HuH-7.5 (cell line): Measurements from ENCODE around the gene NME4.
"Not testable (repeated sequence)": the region's sequence is repeated elsewhere in the genome, so short reads cannot be mapped to it uniquely, and the experiment has no call there.

Experiments used
- DNase-seq: peaks from one replicate; pipeline ENCODE4 v3.0.0; 2011; ENCODE audit warnings: low spot score

The NME4 gene

DNA sequence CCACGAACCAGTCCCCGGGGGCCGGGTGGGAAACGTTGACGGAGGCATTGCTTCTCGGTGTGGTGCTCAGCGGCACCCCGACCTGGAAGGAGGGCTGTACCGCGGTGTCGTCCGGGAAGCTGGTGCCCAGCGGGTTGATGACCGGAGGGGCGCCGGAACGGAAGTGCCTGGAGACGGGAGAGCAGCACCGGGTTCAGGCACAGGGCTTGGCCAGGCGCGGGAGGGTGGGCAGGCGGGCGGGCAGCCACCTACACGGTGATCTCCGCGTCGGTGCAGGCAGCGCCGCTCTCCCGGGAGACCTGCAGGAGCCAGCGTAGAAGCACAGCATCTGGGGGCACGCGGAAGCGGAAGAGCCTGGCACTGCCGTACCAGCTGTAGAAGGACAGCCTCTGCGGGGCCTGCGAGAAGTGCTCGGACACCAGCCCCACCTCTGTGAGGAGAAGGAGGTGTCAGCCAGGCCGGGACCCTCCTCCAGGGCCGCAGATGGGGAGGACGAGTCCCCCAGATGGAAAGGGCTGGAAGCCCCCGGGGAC lies 19.5 kb upstream of the NME4 start:
- no peak for DNase-seq

GRCh38 chr16:378113-378820 lies 18.7 kb upstream of the NME4 start:
- not testable (repeated sequence) for DNase-seq

GRCh38 chr16:378821-379182 lies 18.2 kb upstream of the NME4 start:
- no peak for DNase-seq

- DNase-seq, result no peak
These were observed 17.6 kb upstream of the NME4 start for GRCh38 chr16:379183-379960.

- no peak for DNase-seq
These were observed 16.8 kb upstream of the NME4 start for GRCh38 chr16:379961-380761.

DNA sequence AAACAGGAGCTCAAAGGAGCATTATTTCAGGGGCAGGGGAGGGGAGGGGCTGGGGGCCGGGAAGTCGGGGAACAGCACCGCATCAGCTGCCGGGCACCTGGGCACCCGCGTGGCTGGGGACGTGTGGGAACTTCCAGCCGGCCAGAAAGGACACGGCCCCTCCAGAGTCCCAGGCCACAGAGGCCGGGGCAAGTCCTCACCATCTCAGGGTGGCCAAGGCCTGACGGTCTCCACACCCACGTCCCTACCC lies 16.3 kb upstream of the NME4 start:
- DNase-seq, result no peak

- DNase-seq, result no peak
These were observed 15.8 kb upstream of the NME4 start for GRCh38 chr16:381012-381788.

GRCh38 chr16:381789-382717 lies 14.9 kb upstream of the NME4 start, which contains the start of gene PGAP6:
Gene PGAP6 (minus strand): TSS chr16:381978. CDS start chr16:381821, 157 bp downstream.
- peak; percentile 81 for DNase-seq

GRCh38 chr16:383326-384051 lies 13.5 kb upstream of the NME4 start:
- no peak for DNase-seq

DNA sequence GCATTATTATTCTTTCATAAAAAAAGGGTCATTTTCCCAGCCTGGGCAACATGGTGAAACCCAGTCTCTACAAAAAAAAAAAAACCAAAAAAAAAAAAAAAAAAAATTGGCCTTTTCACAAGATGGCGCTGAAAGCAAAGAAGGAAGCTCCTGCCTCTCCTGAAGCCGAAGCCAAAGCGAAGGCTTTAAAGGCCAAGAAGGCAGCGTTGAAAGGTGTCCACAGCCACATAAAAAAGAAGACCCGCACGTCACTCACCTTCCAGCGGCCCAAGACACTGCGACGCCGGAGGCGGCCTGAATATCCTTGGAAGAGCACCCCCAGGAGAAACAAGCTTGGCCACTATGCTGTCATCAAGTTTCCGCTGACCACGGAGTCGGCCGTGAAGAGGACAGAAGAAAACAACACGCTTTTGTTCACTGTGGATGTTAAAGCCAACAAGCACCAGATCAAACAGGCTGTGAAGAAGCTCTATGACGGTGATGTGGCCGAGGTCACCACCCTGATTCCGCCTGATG lies 10.3 kb upstream of the NME4 start:
- no peak for DNase-seq

DNA sequence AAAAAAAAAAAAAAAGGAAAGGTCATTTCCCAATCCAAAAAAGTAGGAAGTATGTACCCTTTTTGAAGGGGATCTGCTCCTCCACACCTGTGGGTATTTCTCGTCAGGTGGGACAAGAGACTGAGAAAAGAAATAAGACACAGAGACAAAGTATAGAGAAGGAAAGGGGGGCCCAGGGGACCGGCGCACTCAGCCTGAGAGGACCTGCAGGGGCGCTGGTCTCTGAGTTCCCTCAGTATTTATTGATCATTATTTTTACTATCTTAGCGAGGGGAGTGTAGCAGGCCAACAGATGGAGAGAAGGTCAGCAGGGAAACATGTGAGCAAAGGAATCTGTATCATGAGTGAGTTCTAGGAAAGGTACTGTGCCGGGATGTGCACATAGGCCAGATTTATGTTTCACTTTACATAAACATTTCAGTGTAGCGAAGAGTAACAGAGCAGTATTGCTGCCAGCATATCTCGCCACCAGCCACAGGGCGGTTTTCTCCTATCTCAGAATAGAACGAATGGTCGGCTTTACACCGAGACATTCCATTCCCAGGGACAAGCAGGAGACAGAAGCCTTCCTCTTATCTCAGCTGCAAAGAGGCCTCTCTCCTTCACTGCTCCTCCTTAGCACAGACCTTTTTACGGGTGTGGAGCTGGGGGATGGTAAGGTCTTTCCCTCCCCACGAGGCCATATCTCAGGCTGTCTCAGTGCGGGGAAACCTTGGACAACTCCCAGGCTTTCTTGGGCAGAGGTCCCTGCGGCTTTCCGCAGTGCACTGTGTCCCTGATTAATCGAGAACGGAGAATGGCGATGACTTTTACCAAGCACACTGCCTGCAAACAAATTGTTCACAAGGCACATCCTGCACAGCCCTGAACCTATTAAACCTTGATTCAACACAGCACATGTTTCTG lies 9.0 kb upstream of the NME4 start:
- not testable (repeated sequence) for DNase-seq

GRCh38 chr16:389352-389751 lies 7.6 kb upstream of the NME4 start:
- DNase-seq, result no peak

- DNase-seq, result peak; percentile 75
These were observed 5.1 kb upstream of the NME4 start for GRCh38 chr16:391885-392335.

DNA sequence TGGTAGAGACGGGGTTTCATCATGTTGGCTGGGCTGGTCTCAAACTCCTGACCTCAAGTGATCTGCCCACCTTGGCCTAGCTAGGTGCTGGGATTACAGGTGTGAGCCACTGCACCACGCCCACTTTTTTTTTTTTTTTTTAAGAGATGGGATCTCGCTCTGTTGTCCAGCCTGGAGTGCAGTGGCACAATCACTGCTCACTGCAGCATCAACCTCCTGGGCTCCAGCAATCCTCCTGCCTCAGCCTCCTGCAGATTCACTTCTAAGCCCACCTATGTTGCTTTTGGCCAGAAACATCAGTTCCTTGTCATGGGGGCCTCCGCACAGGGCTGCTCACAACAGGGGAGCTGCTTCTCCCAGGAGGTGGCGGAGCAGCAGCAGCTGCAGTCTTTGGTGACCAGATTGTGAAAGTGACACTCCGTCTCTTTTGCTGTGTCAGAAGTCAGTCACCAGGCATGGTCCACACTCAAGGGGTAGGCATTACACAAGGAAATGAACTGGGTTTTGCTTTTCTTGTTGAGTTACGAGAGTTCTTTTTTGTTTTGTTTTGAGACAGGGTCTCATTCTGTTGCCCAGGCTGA lies 4.5 kb upstream of the NME4 start:
- DNase-seq, result no peak

- no peak for DNase-seq
These were observed 800 bp upstream of the NME4 start for GRCh38 chr16:396199-396598.

GRCh38 chr16:396605-397004 lies 394 bp upstream of the NME4 start:
- peak; percentile 90 for DNase-seq

DNA sequence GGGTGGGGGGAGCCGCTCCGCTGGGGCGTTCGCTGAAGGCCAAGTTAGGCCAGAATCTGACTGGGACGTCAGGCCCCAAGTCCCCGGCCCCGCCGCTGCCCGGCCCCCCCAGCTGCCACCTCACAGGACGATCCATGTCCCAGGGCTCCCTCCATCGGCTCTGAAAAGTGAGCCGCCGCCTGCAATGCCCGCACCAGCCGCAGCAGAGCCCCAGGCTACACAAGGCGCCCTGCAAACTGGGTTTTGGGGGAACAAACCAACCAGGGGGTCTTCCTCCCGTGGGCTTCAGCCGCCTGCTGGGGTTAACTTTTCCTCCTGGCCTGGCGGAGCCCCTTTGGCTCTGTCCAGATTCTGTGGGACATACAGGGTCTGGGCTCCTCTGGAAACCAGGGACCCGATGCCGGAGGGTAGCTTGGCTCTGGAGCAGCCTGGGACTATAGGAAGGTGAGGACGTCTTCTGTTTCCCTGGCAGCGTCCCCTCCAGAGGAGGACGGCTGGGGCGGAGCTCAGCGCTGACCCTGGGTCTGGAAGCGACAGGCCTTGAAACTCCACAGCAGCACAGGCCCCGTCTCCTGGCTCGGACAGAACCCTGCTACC lies 835 bp downstream of the NME4 start:
- no peak for DNase-seq
